H9 (cell line): ENCODE results near the gene POLR2H. TPM values are rescaled to one million over a fixed set of nuclear protein-coding genes. Genes with fewer than 3 reads are reported as not detected.

Source experiments
- DNase-seq: peaks from one replicate; pipeline ENCODE4 v3.0.0-alpha.2; 2017
- H2AFZ ChIP-seq: one replicate; pipeline ENCODE4 v1.6.1; 2013; ENCODE audit warnings: mild to moderate bottlenecking, low read length, control low read depth, moderate library complexity
- H2AK5ac ChIP-seq: 2 replicates; pipeline ENCODE4 v1.6.1; 2013; ENCODE audit warnings: low read length, control low read depth, mixed read lengths; ENCODE audit not compliant: insufficient read length
- H2BK120ac ChIP-seq: one replicate; pipeline ENCODE4 v1.6.1; 2013; ENCODE audit warnings: low read depth, mild to moderate bottlenecking, low read length, control low read depth, inconsistent platforms; ENCODE audit not compliant: poor library complexity, severe bottlenecking
- H2BK12ac ChIP-seq: 2 replicates; pipeline ENCODE4 v1.6.1; 2013; ENCODE audit warnings: low read length, control low read depth, mixed read lengths, low read depth; ENCODE audit not compliant: insufficient read length
- H2BK15ac ChIP-seq: 2 replicates; pipeline ENCODE4 v1.6.1; 2013; ENCODE audit warnings: low read depth, low read length, control low read depth
- H2BK20ac ChIP-seq: one replicate; pipeline ENCODE4 v1.6.1; 2013; ENCODE audit warnings: low read depth, mild to moderate bottlenecking, low read length, control low read depth, inconsistent platforms; ENCODE audit not compliant: poor library complexity, severe bottlenecking
- H2BK5ac ChIP-seq: 2 replicates; pipeline ENCODE4 v1.6.1; 2013; ENCODE audit warnings: low read length, control low read depth, mixed read lengths; ENCODE audit not compliant: insufficient read length
- H3K14ac ChIP-seq: 2 replicates; pipeline ENCODE4 v1.6.1; 2013; ENCODE audit warnings: low read length, control low read depth; ENCODE audit not compliant: insufficient read depth
- H3K18ac ChIP-seq: 2 replicates; pipeline ENCODE4 v1.6.1; 2013; ENCODE audit warnings: low read depth, mild to moderate bottlenecking, mixed read lengths, low read length, control low read depth; ENCODE audit not compliant: insufficient read length
- H3K23ac ChIP-seq: 2 replicates; pipeline ENCODE4 v1.6.1; 2013; ENCODE audit warnings: low read length, control low read depth, mixed read lengths, low read depth; ENCODE audit not compliant: insufficient read length
- H3K23me2 ChIP-seq: 2 replicates; pipeline ENCODE4 v1.6.1; 2013; ENCODE audit warnings: low read depth, mild to moderate bottlenecking, mixed read lengths, low read length, control low read depth; ENCODE audit not compliant: insufficient read length, poor library complexity, severe bottlenecking
- H3K27ac ChIP-seq: 2 replicates; pipeline ENCODE4 v1.5.1; 2013; ENCODE audit warnings: low read length, control low read depth, mixed read lengths, low read depth; ENCODE audit not compliant: insufficient read length
- H3K27me3 ChIP-seq: 2 replicates; pipeline ENCODE4 v1.6.1; 2013; ENCODE audit warnings: low read length, control low read depth, inconsistent platforms; ENCODE audit not compliant: insufficient read depth
- H3K4ac ChIP-seq: 2 replicates; pipeline ENCODE4 v1.6.1; 2013; ENCODE audit warnings: low read depth, mild to moderate bottlenecking, control low read depth, inconsistent platforms, low read length, moderate library complexity
- H3K4me1 ChIP-seq: 2 replicates; pipeline ENCODE4 v1.6.1; 2013; ENCODE audit warnings: low read length, control low read depth, inconsistent platforms; ENCODE audit not compliant: insufficient read depth
- H3K4me2 ChIP-seq: 2 replicates; pipeline ENCODE4 v1.6.1; 2013; ENCODE audit warnings: low read length, control low read depth, mixed read lengths; ENCODE audit not compliant: insufficient read length, insufficient read depth
- H3K56ac ChIP-seq: 2 replicates; pipeline ENCODE4 v1.6.1; 2013; ENCODE audit warnings: low read depth, mild to moderate bottlenecking, mixed read lengths, low read length, control low read depth; ENCODE audit not compliant: insufficient read length
- H3K79me1 ChIP-seq: 2 replicates; pipeline ENCODE4 v1.6.1; 2013; ENCODE audit warnings: low read depth, mild to moderate bottlenecking, moderate library complexity, low read length, control low read depth, inconsistent platforms; ENCODE audit not compliant: insufficient read depth, poor library complexity, severe bottlenecking
- H3K79me2 ChIP-seq: 2 replicates; pipeline ENCODE4 v1.6.1; 2013; ENCODE audit warnings: low read length, control low read depth, inconsistent platforms; ENCODE audit not compliant: insufficient read depth
- H3K9ac ChIP-seq: 2 replicates; pipeline ENCODE4 v1.6.1; 2013; ENCODE audit warnings: low read length, control low read depth, mixed read lengths; ENCODE audit not compliant: insufficient read length; ENCODE audit errors: extremely low read depth
- H3K9me3 ChIP-seq: one replicate; pipeline ENCODE4 v1.6.1; 2013; ENCODE audit warnings: low read depth, low read length, inconsistent platforms; ENCODE audit not compliant: control insufficient read depth
- H3T11ph ChIP-seq: one replicate; pipeline ENCODE4 v1.6.1; 2013; ENCODE audit warnings: mild to moderate bottlenecking, low read length, control low read depth, inconsistent platforms
- H4K20me1 ChIP-seq: one replicate; pipeline ENCODE4 v1.6.1; 2013; ENCODE audit not compliant: control insufficient read depth, insufficient read length, insufficient read depth
- H4K5ac ChIP-seq: 2 replicates; pipeline ENCODE4 v1.6.1; 2013; ENCODE audit warnings: low read depth, mild to moderate bottlenecking, mixed read lengths, low read length, control low read depth; ENCODE audit not compliant: insufficient read length
- H4K8ac ChIP-seq: replicated peaks from 2 replicates; pipeline ENCODE4 v1.6.1; 2013; ENCODE audit warnings: low read length, control low read depth, mixed read lengths, low read depth; ENCODE audit not compliant: insufficient read length
- H4K91ac ChIP-seq: 2 replicates; pipeline ENCODE4 v1.6.1; 2013; ENCODE audit warnings: low read depth, mild to moderate bottlenecking, moderate library complexity, mixed read lengths, low read length, control low read depth; ENCODE audit not compliant: insufficient read length
- H3K27ac Mint-ChIP-seq, 3 experiments: 2 replicates in 2 of 3; 3 replicates in 1 of 3; pipeline ENCODE4 v1.8.0; 2020 to 2021; ENCODE audit warnings: mixed read lengths in 3 of 3, mild to moderate bottlenecking in 1 of 3, moderate library complexity in 1 of 3
- H3K27me3 Mint-ChIP-seq: 2 replicates; pipeline ENCODE4 v1.8.0; 2021; ENCODE audit warnings: low read depth, mild to moderate bottlenecking, moderate library complexity, mixed read lengths
- H3K36me3 Mint-ChIP-seq, 3 experiments: 2 replicates in 2 of 3; 3 replicates in 1 of 3; pipeline ENCODE4 v1.8.0; 2020 to 2021; ENCODE audit warnings: low read depth in 3 of 3, mixed read lengths in 3 of 3; ENCODE audit not compliant: insufficient read depth in 1 of 3
- H3K4me1 Mint-ChIP-seq, 2 experiments: 2 replicates each; pipeline ENCODE4 v1.8.0; 2020; ENCODE audit warnings: mixed read lengths in 2 of 2
- H3K4me3 Mint-ChIP-seq, 2 experiments: 2 replicates in 1 of 2; 3 replicates in 1 of 2; pipeline ENCODE4 v1.8.0; 2020 to 2021; ENCODE audit warnings: mild to moderate bottlenecking in 2 of 2, mixed read lengths in 2 of 2, moderate library complexity in 1 of 2
- H3K9me3 Mint-ChIP-seq, 2 experiments: 2 replicates in 1 of 2; 3 replicates in 1 of 2; pipeline ENCODE4 v1.8.0; 2020; ENCODE audit warnings: mild to moderate bottlenecking in 2 of 2, mixed read lengths in 2 of 2, moderate library complexity in 1 of 2
- CTCF ChIP-seq: fragments of 200-600 bp; sonication (generic); conservative IDR thresholded peaks from 3 replicates; pipeline ENCODE4 v1.8.0; 2021; ENCODE audit warnings: antibody characterized with exemption, mild to moderate bottlenecking
- WGBS: extraction: QIAGEN DNeasy Blood & Tissue Kit; methylation state at CpG from one replicate; pipeline ENCODE4 v1.1.7; 2013; ENCODE audit warnings: missing lambda C conversion rate, low lambda C conversion rate, mixed read lengths; ENCODE audit not compliant: insufficient read length; ENCODE audit errors: extremely low coverage; 5-methylcytosine and 5-hydroxymethylcytosine counted together
- total RNA-seq: library from RNA; stranded (reverse); gene quantifications from 2 replicates; pipeline ENCODE4 v1.2.1, GENCODE V29; 2021

Gene POLR2H
- total RNA-seq, 1 experiment from 2014 or later: 115 TPM

- no peak overlapping the region for H2BK15ac ChIP-seq
- WGBS: no CpG with 5 or more reads among the region's 6 CpGs
Observed at GRCh38 chr3:184373422-184373821, 11.9 kb downstream of the POLR2H start.

More at GRCh38 chr3:184373422-184373821, 11.9 kb downstream of the POLR2H start:
- DNase-seq: no peak
- Histone ChIP-seq H2AFZ (no peak overlapping the region), H2BK5ac (no peak overlapping the region), H3K23me2 (no peaks in the 10 kb centered on the region), H4K20me1 (no peaks in the 10 kb centered on the region), H3K9ac (no peak overlapping the region), H2BK20ac (no peak overlapping the region), H4K91ac (no peak overlapping the region), H2BK120ac (no peak overlapping the region), H2AK5ac (no peak overlapping the region), H2BK12ac (no peak overlapping the region), H4K8ac (no peak overlapping the region), H3K27me3 (peaks cover under 1% of the 10 kb centered on the region; the same call in 1 of the 2 replicates), H3K9me3 (no peaks in the 10 kb centered on the region), H3T11ph (no peak overlapping the region), H3K27ac (no peak overlapping the region), H3K79me2 (no peaks in the 10 kb centered on the region), H3K4ac (no peak overlapping the region), H3K14ac (no peak overlapping the region; the same call in 1 of the 2 replicates), H4K5ac (no peak overlapping the region), H3K56ac (no peak overlapping the region), H3K79me1 (no peaks in the 10 kb centered on the region), H3K18ac (no peak overlapping the region), H3K4me1 (peaks cover 9% of the 10 kb centered on the region; the same call in 1 of the 2 replicates), H3K23ac (no peak overlapping the region), H3K4me2 (no peak overlapping the region)
- Mint-ChIP-seq H3K27me3 (peaks cover 50% of the 10 kb centered on the region), H3K4me1 (peaks cover 33 to 41% of the 10 kb centered on the region in 2 experiments), H3K9me3 (no peaks in the 10 kb centered on the region), H3K4me3 (no peak overlapping the region), H3K36me3 (peaks cover 7 to 20% (median 17%) of the 10 kb centered on the region in 3 experiments), H3K27ac (no peak overlapping the region)
- no peak for TF ChIP-seq CTCF
